ENCODE measurements around the gene SCTR. TPM values are rescaled to one million over a fixed set of nuclear protein-coding genes. Genes with fewer than 3 reads are reported as not detected.
A peak's percentile ranks its signal among the peaks of the same experiment; 100 is the strongest.

Gene SCTR
- total RNA-seq, 2 donors from 2014 or later, result not detected

- Mint-ChIP-seq H3K36me3 (no peaks in the 10 kb centered on the region), H3K27ac (no peak overlapping the region), H3K9me3 (no peaks in the 10 kb centered on the region)
- ATAC-seq, result no peak
- DNase-seq (ENCODE audit: low spot score in 2 of 2), result no peak
Observed at GRCh38 chr2:119469661-119470297, 54.5 kb downstream of the SCTR start.

GRCh38 chr2:119469131-119469530 lies 55.2 kb downstream of the SCTR start:
- no peak overlapping the region for H3K27ac Mint-ChIP-seq
- no peak for ATAC-seq
- no peak for DNase-seq (ENCODE audit: low spot score in 2 of 2)
- H3K36me3 Mint-ChIP-seq, result no peaks in the 10 kb centered on the region
- no peaks in the 10 kb centered on the region for H3K9me3 Mint-ChIP-seq

GRCh38 chr2:119468154-119468955 lies 55.9 kb downstream of the SCTR start:
- ATAC-seq (no peak), DNase-seq (ENCODE audit: low spot score in 2 of 2) (no peak)
- Mint-ChIP-seq H3K36me3 (no peaks in the 10 kb centered on the region), H3K9me3 (no peaks in the 10 kb centered on the region), H3K27ac (no peak overlapping the region)

- H3K36me3 Mint-ChIP-seq, result no peaks in the 10 kb centered on the region
- no peak for ATAC-seq
Observed at GRCh38 chr2:119466373-119466772, 57.9 kb downstream of the SCTR start.

GRCh38 chr2:119465687-119466086 lies 58.6 kb downstream of the SCTR start:
- no peak overlapping the region for H3K27ac Mint-ChIP-seq
- no peak for DNase-seq (ENCODE audit: low spot score in 2 of 2)
- H3K9me3 Mint-ChIP-seq, result no peaks in the 10 kb centered on the region
- no peaks in the 10 kb centered on the region for H3K36me3 Mint-ChIP-seq
- no peak for ATAC-seq

More at GRCh38 chr2:119466373-119466772, 57.9 kb downstream of the SCTR start:
- no peak for DNase-seq (ENCODE audit: low spot score in 2 of 2)
- no peak overlapping the region for H3K27ac Mint-ChIP-seq
- H3K9me3 Mint-ChIP-seq, result no peaks in the 10 kb centered on the region

GRCh38 chr2:119464981-119465380 lies 59.3 kb downstream of the SCTR start:
- ATAC-seq, result no peak
- Mint-ChIP-seq H3K36me3 (no peaks in the 10 kb centered on the region), H3K9me3 (no peaks in the 10 kb centered on the region), H3K27ac (no peak overlapping the region)
- DNase-seq (ENCODE audit: low spot score in 2 of 2), result no peak

GRCh38 chr2:119463990-119464389 lies 60.3 kb downstream of the SCTR start:
- no peaks in the 10 kb centered on the region for H3K36me3 Mint-ChIP-seq
- no peak for ATAC-seq
- H3K9me3 Mint-ChIP-seq, result no peaks in the 10 kb centered on the region
- no peak for DNase-seq (ENCODE audit: low spot score in 2 of 2)
- H3K27ac Mint-ChIP-seq, result no peak overlapping the region

- no peaks in the 10 kb centered on the region for H3K9me3 Mint-ChIP-seq
- ATAC-seq (peak; percentile 52 to 80), DNase-seq (ENCODE audit: low spot score in 2 of 2) (no peak)
- no peak overlapping the region for H3K27ac Mint-ChIP-seq
- H3K36me3 Mint-ChIP-seq, result no peaks in the 10 kb centered on the region
Observed at GRCh38 chr2:119463136-119463535, 61.1 kb downstream of the SCTR start.

GRCh38 chr2:119462574-119462973 lies 61.7 kb downstream of the SCTR start:
- Mint-ChIP-seq H3K36me3 (no peaks in the 10 kb centered on the region), H3K9me3 (no peaks in the 10 kb centered on the region), H3K27ac (no peak overlapping the region)
- DNase-seq (ENCODE audit: low spot score in 2 of 2) (no peak), ATAC-seq (no peak)

GRCh38 chr2:119461811-119462210 lies 62.5 kb downstream of the SCTR start:
- Mint-ChIP-seq H3K36me3 (no peaks in the 10 kb centered on the region), H3K9me3 (no peaks in the 10 kb centered on the region), H3K27ac (no peak overlapping the region)
- ATAC-seq, result no peak
- no peak for DNase-seq (ENCODE audit: low spot score in 2 of 2)

GRCh38 chr2:119460076-119460475 lies 64.2 kb downstream of the SCTR start:
- no peak overlapping the region for H3K27ac Mint-ChIP-seq
- H3K36me3 Mint-ChIP-seq, result no peaks in the 10 kb centered on the region
- DNase-seq (ENCODE audit: low spot score in 2 of 2) (no peak), ATAC-seq (no peak)
- peaks cover 0 to 5% of the 10 kb centered on the region in 2 donors for H3K9me3 Mint-ChIP-seq

- DNase-seq (ENCODE audit: low spot score in 2 of 2) (no peak), ATAC-seq (no peak)
- Mint-ChIP-seq H3K27ac (no peak overlapping the region), H3K36me3 (no peaks in the 10 kb centered on the region), H3K9me3 (peaks cover 0 to 5% of the 10 kb centered on the region in 2 donors)
Observed at GRCh38 chr2:119455066-119455718, 69.1 kb downstream of the SCTR start.

GRCh38 chr2:119453972-119454593 lies 70.2 kb downstream of the SCTR start:
- DNase-seq (ENCODE audit: low spot score in 2 of 2) (no peak), ATAC-seq (no peak)
- Mint-ChIP-seq H3K36me3 (no peaks in the 10 kb centered on the region), H3K9me3 (peaks cover 0 to 5% of the 10 kb centered on the region in 2 donors), H3K27ac (no peak overlapping the region)

GRCh38 chr2:119451336-119452050 lies 72.8 kb downstream of the SCTR start:
- peaks cover 0 to 5% of the 10 kb centered on the region in 2 donors for H3K9me3 Mint-ChIP-seq

GRCh38 chr2:119449521-119449920 lies 74.8 kb downstream of the SCTR start:
- Mint-ChIP-seq H3K9me3 (no peaks in the 10 kb centered on the region), H3K27ac (no peak overlapping the region), H3K36me3 (no peaks in the 10 kb centered on the region)
- DNase-seq (ENCODE audit: low spot score in 2 of 2) (no peak), ATAC-seq (no peak)

More at GRCh38 chr2:119451336-119452050, 72.8 kb downstream of the SCTR start:
- DNase-seq (ENCODE audit: low spot score in 2 of 2) (no peak), ATAC-seq (no peak)
- Mint-ChIP-seq H3K36me3 (no peaks in the 10 kb centered on the region), H3K27ac (no peak overlapping the region)

GRCh38 chr2:119448427-119449141 lies 75.7 kb downstream of the SCTR start:
- Mint-ChIP-seq H3K9me3 (no peaks in the 10 kb centered on the region), H3K36me3 (no peaks in the 10 kb centered on the region), H3K27ac (no peak overlapping the region)
- no peak for DNase-seq (ENCODE audit: low spot score in 2 of 2)
- no peak for ATAC-seq

Data from activated naive CD4-positive, alpha-beta T cell treated with anti-CD3 and anti-CD28 coated beads, Interleukin-2, amount 50 U/mL, for 72 hours (primary cell).